Thoracic aorta (tissue), 2 donors: ENCODE results near the gene LRMDA. TPM values are rescaled to one million over a fixed set of nuclear protein-coding genes. Genes with fewer than 3 reads are reported as not detected.

Source experiments
- ATAC-seq: fragments of 150-250 bp; one replicate; pipeline ENCODE4 v1.8.0; 2017; ENCODE audit warnings: low read depth; ENCODE audit not compliant: insufficient number of reproducible peaks, low FRiP score
- DNase-seq: peaks from one replicate; pipeline ENCODE4 v3.0.0-alpha.2; 2020; ENCODE audit warnings: low spot score
- H3K27ac ChIP-seq, 2 donors: fragments of 200-600 bp; sonication (generic); 1 replicate in 1 of 2; 2 replicates in 1 of 2; pipeline ENCODE4 v1.5.1; 2016; ENCODE audit warnings: mild to moderate bottlenecking in 2 of 2, moderate library complexity in 2 of 2
- H3K27me3 ChIP-seq: fragments of 200-600 bp; sonication (generic); replicated peaks from 2 replicates; pipeline ENCODE4 v1.6.0; 2016; ENCODE audit warnings: mild to moderate bottlenecking; ENCODE audit not compliant: insufficient read depth
- H3K36me3 ChIP-seq: fragments of 200-600 bp; sonication (generic); one replicate; pipeline ENCODE4 v1.5.1; 2016
- H3K4me1 ChIP-seq, 2 donors: fragments of 200-600 bp; sonication (generic); 1 replicate in 1 of 2; 2 replicates in 1 of 2; pipeline versions ENCODE4 v1.5.1 to v1.6.0; 2016; ENCODE audit warnings: low read depth in 2 of 2, mild to moderate bottlenecking in 1 of 2; ENCODE audit not compliant: control insufficient read depth in 1 of 2
- H3K4me3 ChIP-seq: fragments of 200-600 bp; sonication (generic); 2 replicates; pipeline ENCODE4 v1.5.1; 2016; ENCODE audit warnings: mild to moderate bottlenecking
- H3K9me3 ChIP-seq: fragments of 200-600 bp; sonication (generic); 2 replicates; pipeline ENCODE4 v1.5.1; 2016
- CTCF ChIP-seq: fragments of 200-600 bp; sonication (generic); IDR thresholded peaks from one replicate; pipeline ENCODE4 v1.5.1; 2019; ENCODE audit warnings: antibody characterized with exemption
- total RNA-seq, 2 donors: library from RNA; depleted of rRNA; stranded (reverse); fragments of >200 nt; gene quantifications; one replicate each; pipeline versions ENCODE4 v1.1.0 to v1.2.3, GENCODE V29; 2016

The LRMDA gene
- total RNA-seq, 2 donors from 2014 or later: 8.3 to 36.6 TPM

DNA sequence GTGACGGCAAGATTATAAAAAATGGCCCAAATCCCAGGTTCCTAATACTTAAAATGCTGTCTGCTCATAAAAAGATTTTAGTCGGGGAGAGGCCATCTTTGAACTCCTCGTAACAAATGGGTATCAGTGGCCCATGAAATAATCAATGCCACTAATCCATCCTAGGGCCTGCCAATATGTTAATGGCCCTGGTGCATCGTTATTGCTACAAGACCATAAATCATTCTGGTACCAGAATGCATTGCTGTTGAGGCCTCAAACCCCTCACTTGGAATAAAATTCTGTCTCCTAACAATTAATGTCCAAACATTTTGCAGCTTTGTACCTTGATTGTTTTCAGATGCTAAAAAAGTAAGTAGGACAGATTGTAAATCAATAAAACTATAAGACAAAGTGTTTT is 290.6 kb downstream of the LRMDA start:
- H3K36me3 ChIP-seq: no peaks in the 10 kb centered on the region
- DNase-seq: no peak
- H3K4me1 ChIP-seq: peaks cover 0 to 11% of the 10 kb centered on the region in 2 donors
- ATAC-seq: no peak
- TF ChIP-seq CTCF: no peak
- no peak overlapping the region for H3K4me3 ChIP-seq
- H3K27me3 ChIP-seq: no peaks in the 10 kb centered on the region
- H3K27ac ChIP-seq: no peak overlapping the region
- no peaks in the 10 kb centered on the region for H3K9me3 ChIP-seq

GRCh38 chr10:75722609-75723008 is 291.2 kb downstream of the LRMDA start:
- ATAC-seq (no peak), DNase-seq (no peak)
- H3K4me1 ChIP-seq: peaks cover 0 to 11% of the 10 kb centered on the region in 2 donors
- H3K27me3 ChIP-seq: no peaks in the 10 kb centered on the region
- H3K4me3 ChIP-seq: no peak overlapping the region
- H3K9me3 ChIP-seq: no peaks in the 10 kb centered on the region
- H3K27ac ChIP-seq: no peak overlapping the region
- no peak for TF ChIP-seq CTCF
- H3K36me3 ChIP-seq: no peaks in the 10 kb centered on the region

DNA sequence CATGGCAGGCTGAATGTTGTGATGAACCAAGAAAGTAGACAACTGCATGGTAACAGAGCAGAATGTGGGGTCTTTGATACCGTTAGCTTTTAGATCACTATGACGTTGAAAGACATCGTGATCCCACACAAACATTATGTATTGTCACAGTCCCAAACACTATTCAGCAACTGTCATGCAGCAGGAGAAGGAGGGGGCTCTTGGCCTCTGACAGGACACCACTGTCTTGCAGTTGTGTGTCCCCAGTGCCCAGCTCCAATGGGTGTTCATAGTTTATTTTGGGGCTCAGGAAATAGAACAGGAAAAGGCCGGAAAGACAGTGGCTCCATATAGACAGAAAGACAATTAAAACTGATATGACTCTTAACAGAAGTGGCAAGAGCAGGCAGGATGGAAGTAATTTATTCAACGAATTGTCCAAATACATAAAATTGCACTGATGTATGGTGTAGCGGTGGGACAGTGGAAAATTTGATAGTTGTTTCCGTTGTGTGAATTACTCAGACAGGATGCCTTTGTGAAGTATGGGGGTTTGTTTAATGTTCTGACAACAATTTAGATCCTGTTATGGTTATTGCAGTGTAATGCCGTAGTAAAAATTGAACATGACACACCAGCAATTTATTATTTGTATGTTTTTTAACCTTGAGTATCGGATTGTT is 292.0 kb downstream of the LRMDA start:
- H3K36me3 ChIP-seq: no peaks in the 10 kb centered on the region
- H3K9me3 ChIP-seq: no peaks in the 10 kb centered on the region
- no peaks in the 10 kb centered on the region for H3K27me3 ChIP-seq
- H3K27ac ChIP-seq: no peak overlapping the region
- peaks cover 0 to 11% of the 10 kb centered on the region in 2 donors for H3K4me1 ChIP-seq
- no peak for DNase-seq
- TF ChIP-seq CTCF: no peak
- no peak for ATAC-seq
- no peak overlapping the region for H3K4me3 ChIP-seq

DNA sequence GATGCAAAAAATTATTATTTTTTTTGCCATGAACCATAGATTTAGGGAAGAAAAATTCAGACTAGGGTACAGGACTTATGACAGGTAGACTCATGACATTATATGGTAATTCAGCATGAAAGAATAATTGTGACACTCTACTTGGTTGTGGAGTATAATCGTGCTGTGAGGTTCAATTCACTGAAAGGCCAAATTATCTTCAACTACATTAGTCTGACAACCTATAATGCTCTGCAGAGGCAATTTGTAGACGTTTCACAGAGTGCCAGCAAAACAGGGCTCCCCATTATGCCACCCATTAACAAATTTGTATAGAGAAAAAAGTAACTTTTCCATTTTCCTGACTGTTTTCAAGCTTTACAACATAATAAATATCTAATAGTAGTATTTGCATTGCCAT is 292.6 kb downstream of the LRMDA start:
- no peak for DNase-seq
- no peak overlapping the region for H3K27ac ChIP-seq
- H3K36me3 ChIP-seq: no peaks in the 10 kb centered on the region
- peaks cover 0 to 11% of the 10 kb centered on the region in 2 donors for H3K4me1 ChIP-seq
- H3K4me3 ChIP-seq: no peak overlapping the region
- H3K9me3 ChIP-seq: no peaks in the 10 kb centered on the region
- TF ChIP-seq CTCF: no peak
- no peak for ATAC-seq
- no peaks in the 10 kb centered on the region for H3K27me3 ChIP-seq

DNA sequence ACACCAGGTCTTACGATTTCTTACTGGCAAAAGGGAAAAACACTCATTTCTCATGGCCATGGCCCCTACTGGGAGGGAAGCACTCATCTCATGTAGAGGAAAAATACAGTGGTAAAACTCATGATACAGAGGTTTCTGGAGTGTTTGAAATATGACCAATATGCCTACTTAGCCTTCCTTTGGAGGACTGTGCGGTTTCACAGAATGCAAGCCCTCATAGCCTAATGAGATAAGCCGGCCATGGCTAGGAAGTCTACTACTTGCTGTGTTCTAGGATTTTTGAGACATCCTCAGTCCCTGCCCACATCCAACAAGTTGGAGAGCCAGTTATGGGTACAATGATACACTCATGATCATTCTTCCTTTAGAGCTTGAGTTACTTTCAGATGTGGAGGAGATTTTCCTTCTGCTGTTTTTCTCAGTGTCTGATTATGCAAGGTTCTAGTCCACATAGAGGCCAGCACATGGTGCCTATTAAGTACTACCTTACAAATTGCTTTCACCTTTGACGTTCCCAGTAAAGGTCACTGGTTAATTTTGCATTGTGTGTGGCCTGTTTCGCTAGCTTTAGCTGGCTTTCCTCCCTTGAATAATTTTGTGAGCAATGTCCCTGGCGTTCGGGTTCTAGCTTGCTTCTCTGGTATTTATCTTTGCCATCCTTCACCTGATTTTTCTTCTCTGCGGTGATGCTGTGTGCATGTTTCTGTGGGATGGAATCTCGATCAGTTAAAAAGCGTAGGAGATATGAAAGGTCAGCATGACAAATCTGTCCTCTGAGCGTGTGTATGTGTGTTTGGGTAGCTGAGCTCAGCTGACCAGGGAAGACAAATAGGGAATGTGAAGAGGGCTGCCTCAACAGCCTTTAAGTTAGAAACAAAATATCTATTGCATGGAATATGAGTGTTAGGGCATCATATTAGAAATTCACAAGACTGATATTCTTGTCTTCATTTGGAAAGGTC is 295.4 kb downstream of the LRMDA start:
- no peak for DNase-seq
- H3K4me3 ChIP-seq: no peak overlapping the region

More for the DNA sequence above, 295.4 kb downstream of the LRMDA start:
- TF ChIP-seq CTCF: no peak
- no peak for ATAC-seq
- no peaks in the 10 kb centered on the region for H3K9me3 ChIP-seq
- H3K4me1 ChIP-seq: peaks cover 0 to 11% of the 10 kb centered on the region in 2 donors
- no peak overlapping the region for H3K27ac ChIP-seq
- H3K27me3 ChIP-seq: no peaks in the 10 kb centered on the region
- no peaks in the 10 kb centered on the region for H3K36me3 ChIP-seq
